ENCODE data around the gene CRK. TPM values are rescaled to one million over a fixed set of nuclear protein-coding genes. Genes with fewer than 3 reads are reported as not detected.

Gene CRK
- total RNA-seq, 1 donor from 2014 or later = 36.0 TPM

DNA sequence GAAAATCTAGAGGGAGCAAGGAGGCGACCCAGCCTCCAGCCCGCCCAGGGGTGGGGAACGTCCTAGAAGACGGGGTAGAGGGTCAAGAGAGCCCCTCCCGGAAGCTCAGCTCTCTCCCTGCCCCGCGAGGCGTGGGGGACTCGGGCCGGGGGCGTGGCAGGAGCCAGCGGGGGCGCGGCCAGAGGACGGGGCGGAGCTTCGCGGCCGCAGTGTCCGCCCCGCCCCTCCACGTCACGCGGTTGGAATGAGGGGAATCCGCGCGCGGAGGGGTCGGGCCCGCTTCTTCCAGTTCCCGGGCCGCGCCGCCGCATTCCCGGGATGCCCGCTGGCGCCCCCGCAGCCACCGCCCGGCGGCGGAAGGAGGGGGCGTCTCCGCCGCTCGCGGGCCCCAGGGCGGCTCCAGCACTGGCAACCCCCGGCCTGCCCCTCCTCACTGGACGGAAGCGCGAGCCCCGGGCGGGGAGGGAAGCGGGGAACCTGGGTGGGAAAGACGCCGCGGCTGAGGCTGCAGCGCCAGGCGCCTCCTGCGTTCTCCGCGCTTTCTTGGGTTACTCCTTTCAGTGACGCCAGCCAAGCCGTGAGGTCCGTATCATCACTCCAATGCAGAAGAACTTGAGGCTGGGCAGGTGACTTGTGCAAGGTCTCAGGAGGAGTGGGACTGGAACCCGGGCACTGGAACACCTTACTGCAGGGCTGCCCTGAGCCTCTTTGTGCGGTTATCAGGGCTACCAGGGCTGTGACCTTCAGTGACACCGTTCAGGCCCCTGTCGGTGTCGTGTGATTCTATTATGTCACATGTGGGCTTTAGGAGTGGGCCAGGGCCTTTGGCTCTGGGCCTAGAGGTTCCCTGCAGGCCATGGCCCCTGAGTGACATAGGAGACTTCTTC is 32.1 kb upstream of the CRK start:
- ATAC-seq (ENCODE audit: poor library complexity) = peak; percentile 74
- peak; percentile 93 for DNase-seq
- intact Hi-C loops (cut with DNase I) = no loop called here

DNA sequence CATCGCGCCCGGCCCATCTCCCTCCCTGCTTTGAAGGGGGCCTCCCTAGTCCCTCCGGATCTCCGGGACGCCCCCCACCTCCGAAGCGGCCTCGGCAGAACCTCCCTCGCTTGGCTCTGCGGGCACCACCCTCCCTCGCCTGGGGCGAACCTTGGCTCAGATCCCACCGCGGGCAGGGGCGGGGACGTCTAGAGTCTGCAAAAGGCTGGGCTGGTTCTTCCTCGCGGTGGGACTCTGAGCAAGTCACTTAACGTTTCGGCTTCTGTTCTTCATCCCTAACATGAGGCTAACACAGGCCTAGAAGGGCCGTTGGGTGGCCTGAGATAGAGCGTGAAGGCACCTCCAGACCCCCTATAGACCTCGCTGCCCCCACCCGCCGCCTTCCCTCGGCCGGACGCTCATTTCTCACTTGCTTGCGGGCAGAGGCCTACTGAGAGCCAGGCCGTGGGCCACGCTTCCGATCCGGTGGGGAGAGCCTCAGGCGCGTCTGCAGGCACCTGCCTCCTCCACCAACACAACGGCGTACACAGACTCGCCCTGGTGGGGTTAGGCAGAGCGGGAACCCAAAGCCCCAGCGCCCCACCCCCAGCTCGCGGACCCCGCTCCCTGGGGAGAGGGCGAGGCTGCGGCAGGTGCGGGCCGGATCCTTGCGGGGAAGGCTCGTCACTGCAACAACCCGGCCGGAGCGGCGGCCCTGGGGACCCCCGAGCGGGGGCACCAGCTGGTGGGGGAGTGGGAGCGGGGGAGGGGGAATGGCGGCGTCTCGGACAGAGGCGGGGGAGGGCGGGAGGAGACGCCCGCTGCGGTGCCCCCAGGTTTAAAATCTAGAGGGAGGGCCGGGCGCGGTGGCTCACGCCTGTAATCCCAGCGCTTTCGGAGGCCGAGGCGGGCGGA is 31.0 kb upstream of the CRK start:
- DNase-seq (peak; percentile 87), ATAC-seq (ENCODE audit: poor library complexity) (peak; percentile 10)
- intact Hi-C loops (cut with DNase I) = no loop called here

GRCh38 chr17:1485423-1486376 is 29.7 kb upstream of the CRK start:
- intact Hi-C loops (cut with DNase I) = no loop called here
- ATAC-seq (ENCODE audit: poor library complexity) (peak; percentile 32), DNase-seq (peak; percentile 84)

DNA sequence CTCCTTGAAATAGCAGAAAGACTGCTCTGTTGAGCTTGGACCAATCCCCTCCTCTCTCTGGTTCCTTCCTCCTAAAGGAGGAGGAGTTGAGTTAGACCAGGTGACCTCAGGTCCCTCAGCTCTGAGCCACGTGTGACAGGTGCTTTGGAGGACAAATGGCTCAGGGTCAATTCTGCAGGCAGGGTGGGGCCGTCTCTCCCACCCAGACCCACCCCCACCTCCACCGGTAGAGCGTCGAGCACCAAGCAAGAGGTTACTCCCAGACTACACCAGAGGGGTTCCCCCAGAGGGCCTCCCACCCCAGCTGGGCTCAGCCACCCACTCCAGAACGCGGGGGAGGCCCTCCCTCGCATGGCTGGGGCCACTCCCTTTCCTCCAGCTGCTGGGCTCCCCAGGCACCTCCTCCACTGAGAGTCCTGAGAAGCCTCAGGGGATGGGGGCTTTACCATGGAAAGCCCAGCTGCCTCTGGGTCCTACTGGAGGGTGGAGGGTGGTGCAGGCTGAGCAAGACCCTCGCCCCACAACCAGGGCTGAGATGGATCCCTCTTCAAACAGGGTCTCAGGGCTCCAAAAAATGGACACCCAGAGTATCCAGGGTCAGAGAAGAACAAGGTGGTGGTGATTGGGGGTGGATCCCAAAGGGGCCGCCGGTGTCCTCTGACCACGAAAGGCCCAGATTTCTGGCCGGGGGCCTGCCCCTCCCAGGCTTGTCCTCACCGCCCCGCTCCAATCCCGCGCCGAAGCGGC is 28.8 kb upstream of the CRK start:
- intact Hi-C loops (cut with DNase I) = no loop called here
- ATAC-seq (ENCODE audit: poor library complexity) = peak; percentile 4

GRCh38 chr17:1484060-1484535 is 28.1 kb upstream of the CRK start:
- DNase-seq = no peak
- no peak for ATAC-seq (ENCODE audit: poor library complexity)
- intact Hi-C loops (cut with DNase I) = no loop called here

More for the DNA sequence above, 28.8 kb upstream of the CRK start:
- DNase-seq = peak; percentile 74

GRCh38 chr17:1482680-1483079 is 26.6 kb upstream of the CRK start:
- peak; percentile 2 for ATAC-seq (ENCODE audit: poor library complexity)
- DNase-seq = peak; percentile 65
- intact Hi-C loops (cut with DNase I) = no loop called here

GRCh38 chr17:1481736-1482135 is 25.7 kb upstream of the CRK start:
- intact Hi-C loops (cut with DNase I) = no loop called here
- ATAC-seq (ENCODE audit: poor library complexity) (no peak), DNase-seq (peak; percentile 65)

GRCh38 chr17:1480747-1481465 is 24.9 kb upstream of the CRK start:
- intact Hi-C loops (cut with DNase I) = no loop called here
- no peak for DNase-seq
- ATAC-seq (ENCODE audit: poor library complexity) = no peak

DNA sequence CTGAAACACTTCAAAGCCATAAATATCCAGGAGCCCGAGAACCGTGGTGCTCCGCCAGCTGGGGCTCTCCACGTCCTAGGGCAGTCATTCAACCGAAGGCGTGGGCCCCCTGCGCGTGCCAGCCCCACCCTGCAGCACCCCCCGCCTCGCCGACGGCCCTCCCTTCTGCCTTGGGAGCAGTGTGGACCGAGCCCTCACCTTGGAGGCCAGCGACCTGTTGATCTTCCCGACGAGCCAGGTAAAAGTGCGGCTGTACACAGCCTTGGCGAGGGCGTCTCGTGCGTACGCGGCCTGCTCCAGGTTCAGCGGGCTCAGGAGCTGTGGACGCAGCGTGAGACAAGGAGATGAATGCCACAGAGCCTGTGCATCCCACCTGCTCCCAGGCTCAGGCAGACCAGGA is 22.4 kb upstream of the CRK start:
- intact Hi-C loops (cut with DNase I) = no loop called here
- ATAC-seq (ENCODE audit: poor library complexity) (no peak), DNase-seq (no peak)

DNA sequence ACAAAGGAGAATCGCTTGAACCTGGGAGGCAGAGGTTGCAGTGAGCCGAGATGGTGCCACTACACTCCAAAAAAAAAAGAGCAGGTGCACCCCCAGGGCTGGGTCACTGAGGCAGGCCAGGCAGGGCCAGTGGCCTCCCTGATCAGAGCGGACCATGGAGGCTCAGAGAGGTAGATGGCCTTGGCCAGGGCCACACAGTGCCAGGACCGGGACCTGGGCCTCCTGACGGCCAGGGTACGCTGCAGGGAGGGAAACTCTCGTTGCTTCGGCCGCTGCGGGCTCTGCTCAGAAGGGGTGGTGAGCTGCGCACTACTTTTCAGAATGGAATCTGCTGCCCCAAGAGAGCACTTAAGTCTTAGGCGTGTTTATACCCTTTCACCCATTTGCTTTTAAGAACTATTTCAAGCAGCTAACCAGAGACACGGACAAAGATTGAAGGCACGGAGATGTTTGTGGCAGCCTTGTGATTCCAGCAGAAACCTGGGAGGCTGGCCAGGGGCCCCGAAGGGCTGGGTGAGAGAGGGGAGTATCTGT is 19.4 kb upstream of the CRK start:
- DNase-seq = no peak
- intact Hi-C loops (cut with DNase I) = no loop called here
- no peak for ATAC-seq (ENCODE audit: poor library complexity)

DNA sequence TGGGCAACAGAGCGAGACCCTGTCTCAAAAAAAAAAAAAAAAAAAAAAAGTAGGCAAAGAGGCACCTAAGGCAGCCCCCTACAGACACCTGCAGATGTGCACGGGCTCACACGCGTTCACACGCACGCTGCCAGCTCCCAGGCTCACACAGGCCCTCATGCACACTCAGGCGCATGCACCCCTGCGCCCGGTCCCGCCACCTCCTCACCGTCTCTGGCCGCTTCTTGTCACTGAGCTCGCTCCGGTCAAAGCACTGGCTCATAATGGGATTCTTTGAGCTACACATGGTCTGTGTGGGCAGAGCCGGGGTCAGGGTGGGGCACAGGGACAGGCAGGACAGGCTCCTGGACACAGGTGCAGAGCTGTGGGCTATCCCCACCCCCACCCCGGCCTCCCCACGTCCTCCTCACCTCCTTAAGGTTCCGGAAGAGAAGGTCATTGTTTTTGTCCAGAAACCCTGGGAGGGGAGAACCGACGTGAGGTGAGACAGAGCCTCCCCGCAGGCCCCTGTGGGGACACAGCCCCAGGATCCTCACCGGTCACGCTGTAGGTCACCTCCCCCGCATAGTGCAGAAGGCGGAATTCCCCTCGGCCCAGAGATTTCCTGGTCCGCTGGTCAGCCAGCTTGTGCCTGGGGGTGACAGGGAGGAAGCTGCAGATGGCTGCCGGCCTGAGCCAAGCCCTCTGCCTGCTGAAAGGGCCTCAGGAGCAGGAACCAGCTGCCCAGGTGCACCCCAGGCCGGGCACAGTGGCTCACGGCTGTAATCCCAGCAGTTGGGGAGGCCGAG is 18.6 kb upstream of the CRK start:
- ATAC-seq (ENCODE audit: poor library complexity) = no peak
- intact Hi-C loops (cut with DNase I) = no loop called here
- DNase-seq = no peak

- DNase-seq (no peak), ATAC-seq (ENCODE audit: poor library complexity) (no peak)
- intact Hi-C loops (cut with DNase I) = no loop called here
Observed at GRCh38 chr17:1473841-1474240, 17.8 kb upstream of the CRK start.

GRCh38 chr17:1473170-1473569 is 17.1 kb upstream of the CRK start:
- no peak for ATAC-seq (ENCODE audit: poor library complexity)
- no peak for DNase-seq
- intact Hi-C loops (cut with DNase I) = no loop called here

GRCh38 chr17:1471911-1472821 is 16.1 kb upstream of the CRK start:
- intact Hi-C loops (cut with DNase I) = no loop called here
- no peak for DNase-seq
- no peak for ATAC-seq (ENCODE audit: poor library complexity)

DNA sequence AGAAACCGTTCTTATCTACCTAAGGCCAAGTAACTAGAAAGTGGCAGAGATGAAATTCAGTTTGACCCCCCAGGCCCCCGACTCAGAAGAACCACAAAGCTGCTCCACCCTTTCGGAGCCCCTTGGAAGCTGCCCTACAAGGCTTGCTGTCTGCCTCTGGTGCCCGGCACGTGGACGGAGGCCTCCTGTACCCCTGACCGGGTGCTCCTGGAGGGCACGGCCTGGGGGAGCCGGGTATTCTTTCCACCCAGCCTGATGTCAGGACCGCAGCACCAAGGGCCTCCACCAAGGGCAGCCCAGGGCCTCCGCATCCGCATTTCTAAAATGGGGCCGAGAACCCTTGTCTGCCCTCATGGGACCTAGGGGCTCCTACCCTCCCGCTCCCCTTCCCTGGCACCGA is 15.5 kb upstream of the CRK start:
- intact Hi-C loops (cut with DNase I) = no loop called here
- no peak for DNase-seq
- ATAC-seq (ENCODE audit: poor library complexity) = no peak

All from Right ventricle myocardium superior (tissue), 1 donor.